GM12878 (cell line): ENCODE measurements around the gene FRAS1. TPM values are rescaled to one million over a fixed set of nuclear protein-coding genes. Genes with fewer than 3 reads are reported as not detected.

Experiments used
- ATAC-seq: fragments of 200-7000 bp; cut with Tn5 transposase; 3 replicates; pipeline ENCODE4 v1.9.1; 2020; ENCODE audit warnings: mild to moderate bottlenecking, moderate library complexity
- BruUV-seq: library from RNA; stranded (reverse); fragments of 400-500 nt; replicated peaks from 2 replicates; lab custom pipeline; 2021; lab: Mats Ljungman, UMichigan
- CTCF ChIA-PET: fragments of 300-600 bp; sonication (Branson Sonifier 250); formaldehyde crosslinking; extraction: SDS; loops from one replicate; lab custom pipeline; 2021; ENCODE audit warnings: inconsistent platforms; lab: Yijun Ruan, JAX
- POLR2A ChIA-PET: fragments of 350-600 bp; formaldehyde crosslinking; extraction: SDS; loops from one replicate; lab custom pipeline; 2021; ENCODE audit warnings: inconsistent platforms; lab: Charles Lee
- RAD21 ChIA-PET: fragments of 300-600 bp; sonication (Branson Sonifier 250); formaldehyde crosslinking; loops from one replicate; lab custom pipeline; 2023; ENCODE audit warnings: antibody characterized with exemption; ENCODE audit not compliant: unreplicated experiment; lab: Charles Lee
- SMC1A ChIA-PET: fragments of 300-600 bp; sonication (Branson Sonifier 250); formaldehyde crosslinking; loops from one replicate; lab custom pipeline; 2023; ENCODE audit not compliant: unreplicated experiment, uncharacterized antibody; lab: Charles Lee
- DNase-seq: peaks from one replicate; pipeline ENCODE4 v3.0.0-alpha.2; 2011; ENCODE audit warnings: low read depth, low spot score
- FAIRE-seq: peaks from 3 replicates; lab custom pipeline; 2011; peaks lifted over from hg19 to GRCh38; lab: Jason Lieb, UNC
- H2AFZ ChIP-seq: 2 replicates; pipeline ENCODE4 v1.6.0; 2011; ENCODE audit warnings: low read depth, low read length, control low read depth; ENCODE audit not compliant: control insufficient read depth
- H3K27ac ChIP-seq: 2 replicates; pipeline ENCODE4 v1.5.1; 2011; ENCODE audit warnings: control low read depth; ENCODE audit not compliant: control insufficient read depth, insufficient read depth
- H3K27me3 ChIP-seq, 2 experiments: replicated peaks in 1 of 2; 2 replicates each; pipeline versions ENCODE4 v1.6.0 to v1.6.1; 2011; ENCODE audit warnings: low read length in 1 of 2; ENCODE audit not compliant: control insufficient read depth in 2 of 2, insufficient read depth in 2 of 2
- H3K36me3 ChIP-seq, 2 experiments: 2 replicates each; pipeline ENCODE4 v1.5.1; 2011; ENCODE audit warnings: low read length in 1 of 2; ENCODE audit not compliant: control insufficient read depth in 2 of 2, insufficient read depth in 2 of 2
- H3K4me1 ChIP-seq: 2 replicates; pipeline ENCODE4 v1.6.1; 2011; ENCODE audit warnings: mild to moderate bottlenecking, low read length, moderate library complexity, mixed read lengths; ENCODE audit not compliant: control insufficient read depth, insufficient read depth
- H3K4me2 ChIP-seq: 2 replicates; pipeline ENCODE4 v1.6.0; 2011; ENCODE audit warnings: control low read depth; ENCODE audit not compliant: control insufficient read depth, insufficient read depth
- H3K4me3 ChIP-seq: fragments of 200-600 bp; sonication (generic); 2 replicates; pipeline ENCODE4 v1.5.1; 2016
- H3K79me2 ChIP-seq: 2 replicates; pipeline ENCODE4 v1.6.0; 2011; ENCODE audit warnings: low read length; ENCODE audit not compliant: control insufficient read depth, insufficient read depth
- H3K9ac ChIP-seq: 2 replicates; pipeline ENCODE4 v1.8.0; 2011; ENCODE audit warnings: low read length, control low read depth, mixed read lengths; ENCODE audit not compliant: control insufficient read depth, insufficient read depth
- H3K9me3 ChIP-seq: replicated peaks from 3 replicates; pipeline ENCODE4 v1.5.1; 2011; ENCODE audit warnings: mild to moderate bottlenecking, low read length; ENCODE audit not compliant: control insufficient read depth, insufficient read depth
- H4K20me1 ChIP-seq: 2 replicates; pipeline ENCODE4 v1.6.0; 2011; ENCODE audit not compliant: control insufficient read depth, insufficient read depth
- FOXK2 ChIP-seq: fragments of 450-650 bp; IDR thresholded peaks from 2 replicates; pipeline ENCODE4 v1.6.1; 2017; ENCODE audit warnings: mild to moderate bottlenecking, moderate library complexity
- GATAD2B ChIP-seq: fragments of 450-650 bp; conservative IDR thresholded peaks from 2 replicates; pipeline ENCODE4 v1.6.1; 2017; ENCODE audit warnings: low read depth, mild to moderate bottlenecking, moderate library complexity
- HDAC6 ChIP-seq: fragments of 200-600 bp; sonication (generic); IDR thresholded peaks from one replicate; pipeline ENCODE4 v1.8.0; 2017; ENCODE audit warnings: antibody characterized with exemption; ENCODE audit not compliant: unreplicated experiment
- RAD21 ChIP-seq: IDR thresholded peaks from 2 replicates; pipeline ENCODE4 v1.6.1; 2011; ENCODE audit warnings: mild to moderate bottlenecking, low read depth, low read length, moderate library complexity; ENCODE audit not compliant: insufficient read depth
- RUNX3 ChIP-seq: IDR thresholded peaks from 2 replicates; pipeline ENCODE4 v1.6.1; 2012; ENCODE audit warnings: low read length, inconsistent platforms
- YBX1 ChIP-seq: fragments of 450-650 bp; IDR thresholded peaks from 2 replicates; pipeline ENCODE4 v1.6.1; 2016; ENCODE audit warnings: antibody characterized with exemption
- ZNF217 ChIP-seq: fragments of 450-650 bp; IDR thresholded peaks from 2 replicates; pipeline ENCODE4 v1.6.1; 2017; ENCODE audit warnings: antibody characterized with exemption, mild to moderate bottlenecking
- ZNF274 ChIP-seq: IDR thresholded peaks from one replicate; pipeline ENCODE4 v1.8.0; 2011; ENCODE audit not compliant: insufficient read length, insufficient read depth
- ZNF384 ChIP-seq: IDR thresholded peaks from 2 replicates; pipeline ENCODE4 v1.6.1; 2012; ENCODE audit warnings: low read depth, mild to moderate bottlenecking, low read length, improper control_type of control experiment, borderline replicate concordance
- ZNF622 ChIP-seq: fragments of 450-650 bp; IDR thresholded peaks from 2 replicates; pipeline ENCODE4 v1.6.1; 2017; ENCODE audit warnings: mild to moderate bottlenecking, inconsistent platforms
- in situ Hi-C: fragments of 300-500 bp; cut with MboI; formaldehyde crosslinking; loops from 9 replicates; pipeline ENCODE4 v1.14.3; 2018; ENCODE audit warnings: mixed read lengths
- intact Hi-C: fragments of 100-400 bp; cut with micrococcal nuclease; formaldehyde crosslinking; loops from one replicate; pipeline ENCODE4 v1.14.2; 2022; ENCODE audit not compliant: unreplicated experiment
- polyA plus RNA-seq, 11 experiments: library from polyadenylated mRNA; depleted of rRNA in 4 of 11; unstranded in 6 of 11; stranded (reverse) in 5 of 11; fragments of >200 nt; fragmentation: Nextera tagmentation in 4 of 11; fragmentation: Illumina TruSeq in 1 of 11; extraction: Ambion mirVana in 4 of 11; extraction: Trizol in 1 of 11; gene quantifications; 1 replicate in 1 of 11; 2 replicates in 10 of 11; pipeline versions ENCODE4 v1.2.1 to v1.2.3, GENCODE V29; 2011 to 2016; ENCODE audit warnings: inconsistent platforms in 2 of 11, missing spikeins in 2 of 11, low read depth in 1 of 11
- total RNA-seq, 4 experiments: library from RNA; depleted of rRNA in 3 of 4; stranded (reverse); fragments of >200 nt in 3 of 4; fragmentation: Illumina TruSeq in 1 of 4; extraction: Trizol in 1 of 4; gene quantifications; 2 replicates each; pipeline versions ENCODE4 v1.2.1 to v1.2.3, GENCODE V29; 2013 to 2021
- TF ChIP-seq, protein P1 (sequence below): fragments of 450-650 bp; formaldehyde crosslinking; IDR thresholded peaks from 2 replicates; pipeline ENCODE4 v1.4.0; 2022; ENCODE audit warnings: mild to moderate bottlenecking, moderate library complexity
- TF ChIP-seq, protein P2 (sequence below): fragments of 450-650 bp; formaldehyde crosslinking; IDR thresholded peaks from 2 replicates; pipeline ENCODE4 v1.5.0; 2022; ENCODE audit warnings: mild to moderate bottlenecking, missing genetic modification characterization
- TF ChIP-seq, protein P3 (sequence below): IDR thresholded peaks from 2 replicates; pipeline ENCODE4 v1.6.1; 2012; ENCODE audit warnings: low read depth, low read length, improper control_type of control experiment
- TF ChIP-seq, protein P4 (sequence below): fragments of 450-650 bp; IDR thresholded peaks from 2 replicates; pipeline ENCODE4 v1.6.1; 2018; ENCODE audit warnings: mild to moderate bottlenecking, low read depth, moderate library complexity; ENCODE audit not compliant: partially characterized antibody

FRAS1 gene
- total and polyA plus RNA-seq, 10 of the 15 experiments (the other 5 are each of a cell fraction or from before 2014, with no cell fraction given), result 0.08 to 11.7 (median 0.20) TPM

DNA sequence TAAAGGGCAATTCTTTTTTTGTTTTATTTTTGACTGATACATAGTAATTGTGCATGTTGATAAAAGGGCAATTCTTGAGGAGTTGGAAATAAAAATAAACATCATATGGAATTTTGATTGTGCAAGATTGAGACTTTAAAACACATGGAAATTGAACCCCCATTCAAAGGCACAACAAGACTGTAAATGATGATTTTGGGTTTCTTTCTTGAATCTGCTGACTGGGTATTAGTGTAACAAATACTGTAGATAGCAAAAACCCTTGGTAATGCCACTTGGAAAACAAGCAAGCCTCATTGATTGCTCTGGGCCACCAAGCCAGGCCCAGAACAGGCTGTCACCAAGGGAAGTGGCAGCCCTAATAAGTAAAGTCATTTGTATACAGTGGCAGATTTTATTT is 421.4 kb downstream of the FRAS1 start:
- BruUV-seq, result no TSS peak

More for the DNA sequence above, 421.4 kb downstream of the FRAS1 start:
- H3K4me3 ChIP-seq, result no peak overlapping the region
- ChIA-PET SMC1A (interaction anchor here (1.0 kb wide), 1 partner anchor 10 kb away, joined by 3 read pairs; no protein-coding TSS in a partner anchor), CTCF (no interaction called here), POLR2A (no interaction called here)
- in situ Hi-C loops, result no loop called here
- H3K4me1 ChIP-seq, result no peaks in the 10 kb centered on the region
- H3K27ac ChIP-seq, result no peak overlapping the region
- H3K79me2 ChIP-seq, result no peaks in the 10 kb centered on the region
- no peak for FAIRE-seq
- no peak for DNase-seq
- intact Hi-C loops, result no loop called here
- H3K4me2 ChIP-seq, result no peak overlapping the region
- H3K9me3 ChIP-seq, result no peaks in the 10 kb centered on the region
- H3K36me3 ChIP-seq, result no peaks in the 10 kb centered on the region
- ATAC-seq, result no peak
- H4K20me1 ChIP-seq, result no peaks in the 10 kb centered on the region
- no peak overlapping the region for H2AFZ ChIP-seq
- TF ChIP-seq YBX1 (no peak), GATAD2B (no peak), ZNF622 (no peak), RUNX3 (no peak), RAD21 (no peak), ZNF384 (no peak), FOXK2 (no peak), ZNF274 (no peak), HDAC6 (no peak), ZNF217 (no peak)
- TF ChIP-seq, protein P1, sequence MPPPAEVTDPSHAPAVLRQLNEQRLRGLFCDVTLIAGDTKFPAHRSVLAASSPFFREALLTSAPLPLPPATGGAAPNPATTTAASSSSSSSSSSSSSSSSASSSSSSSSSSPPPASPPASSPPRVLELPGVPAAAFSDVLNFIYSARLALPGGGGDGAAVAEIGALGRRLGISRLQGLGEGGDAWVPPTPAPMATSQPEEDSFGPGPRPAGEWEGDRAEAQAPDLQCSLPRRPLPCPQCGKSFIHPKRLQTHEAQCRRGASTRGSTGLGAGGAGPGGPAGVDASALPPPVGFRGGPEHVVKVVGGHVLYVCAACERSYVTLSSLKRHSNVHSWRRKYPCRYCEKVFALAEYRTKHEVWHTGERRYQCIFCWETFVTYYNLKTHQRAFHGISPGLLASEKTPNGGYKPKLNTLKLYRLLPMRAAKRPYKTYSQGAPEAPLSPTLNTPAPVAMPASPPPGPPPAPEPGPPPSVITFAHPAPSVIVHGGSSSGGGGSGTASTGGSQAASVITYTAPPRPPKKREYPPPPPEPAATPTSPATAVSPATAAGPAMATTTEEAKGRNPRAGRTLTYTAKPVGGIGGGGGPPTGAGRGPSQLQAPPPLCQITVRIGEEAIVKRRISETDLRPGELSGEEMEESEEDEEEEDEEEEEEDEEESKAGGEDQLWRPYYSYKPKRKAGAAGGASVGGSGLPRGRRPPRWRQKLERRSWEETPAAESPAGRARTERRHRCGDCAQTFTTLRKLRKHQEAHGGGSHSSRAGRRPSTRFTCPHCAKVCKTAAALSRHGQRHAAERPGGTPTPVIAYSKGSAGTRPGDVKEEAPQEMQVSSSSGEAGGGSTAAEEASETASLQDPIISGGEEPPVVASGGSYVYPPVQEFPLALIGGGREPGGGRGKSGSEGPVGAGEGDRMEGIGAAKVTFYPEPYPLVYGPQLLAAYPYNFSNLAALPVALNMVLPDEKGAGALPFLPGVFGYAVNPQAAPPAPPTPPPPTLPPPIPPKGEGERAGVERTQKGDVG (CRISPR knock-in tag), result no peak
- TF ChIP-seq, protein P2, sequence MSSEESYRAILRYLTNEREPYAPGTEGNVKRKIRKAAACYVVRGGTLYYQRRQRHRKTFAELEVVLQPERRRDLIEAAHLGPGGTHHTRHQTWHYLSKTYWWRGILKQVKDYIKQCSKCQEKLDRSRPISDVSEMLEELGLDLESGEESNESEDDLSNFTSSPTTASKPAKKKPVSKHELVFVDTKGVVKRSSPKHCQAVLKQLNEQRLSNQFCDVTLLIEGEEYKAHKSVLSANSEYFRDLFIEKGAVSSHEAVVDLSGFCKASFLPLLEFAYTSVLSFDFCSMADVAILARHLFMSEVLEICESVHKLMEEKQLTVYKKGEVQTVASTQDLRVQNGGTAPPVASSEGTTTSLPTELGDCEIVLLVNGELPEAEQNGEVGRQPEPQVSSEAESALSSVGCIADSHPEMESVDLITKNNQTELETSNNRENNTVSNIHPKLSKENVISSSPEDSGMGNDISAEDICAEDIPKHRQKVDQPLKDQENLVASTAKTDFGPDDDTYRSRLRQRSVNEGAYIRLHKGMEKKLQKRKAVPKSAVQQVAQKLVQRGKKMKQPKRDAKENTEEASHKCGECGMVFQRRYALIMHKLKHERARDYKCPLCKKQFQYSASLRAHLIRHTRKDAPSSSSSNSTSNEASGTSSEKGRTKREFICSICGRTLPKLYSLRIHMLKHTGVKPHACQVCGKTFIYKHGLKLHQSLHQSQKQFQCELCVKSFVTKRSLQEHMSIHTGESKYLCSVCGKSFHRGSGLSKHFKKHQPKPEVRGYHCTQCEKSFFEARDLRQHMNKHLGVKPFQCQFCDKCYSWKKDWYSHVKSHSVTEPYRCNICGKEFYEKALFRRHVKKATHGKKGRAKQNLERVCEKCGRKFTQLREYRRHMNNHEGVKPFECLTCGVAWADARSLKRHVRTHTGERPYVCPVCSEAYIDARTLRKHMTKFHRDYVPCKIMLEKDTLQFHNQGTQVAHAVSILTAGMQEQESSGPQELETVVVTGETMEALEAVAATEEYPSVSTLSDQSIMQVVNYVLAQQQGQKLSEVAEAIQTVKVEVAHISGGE, result no peak
- TF ChIP-seq, protein P3, sequence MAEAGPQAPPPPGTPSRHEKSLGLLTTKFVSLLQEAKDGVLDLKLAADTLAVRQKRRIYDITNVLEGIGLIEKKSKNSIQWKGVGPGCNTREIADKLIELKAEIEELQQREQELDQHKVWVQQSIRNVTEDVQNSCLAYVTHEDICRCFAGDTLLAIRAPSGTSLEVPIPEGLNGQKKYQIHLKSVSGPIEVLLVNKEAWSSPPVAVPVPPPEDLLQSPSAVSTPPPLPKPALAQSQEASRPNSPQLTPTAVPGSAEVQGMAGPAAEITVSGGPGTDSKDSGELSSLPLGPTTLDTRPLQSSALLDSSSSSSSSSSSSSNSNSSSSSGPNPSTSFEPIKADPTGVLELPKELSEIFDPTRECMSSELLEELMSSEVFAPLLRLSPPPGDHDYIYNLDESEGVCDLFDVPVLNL, result no peak
- TF ChIP-seq, protein P4, sequence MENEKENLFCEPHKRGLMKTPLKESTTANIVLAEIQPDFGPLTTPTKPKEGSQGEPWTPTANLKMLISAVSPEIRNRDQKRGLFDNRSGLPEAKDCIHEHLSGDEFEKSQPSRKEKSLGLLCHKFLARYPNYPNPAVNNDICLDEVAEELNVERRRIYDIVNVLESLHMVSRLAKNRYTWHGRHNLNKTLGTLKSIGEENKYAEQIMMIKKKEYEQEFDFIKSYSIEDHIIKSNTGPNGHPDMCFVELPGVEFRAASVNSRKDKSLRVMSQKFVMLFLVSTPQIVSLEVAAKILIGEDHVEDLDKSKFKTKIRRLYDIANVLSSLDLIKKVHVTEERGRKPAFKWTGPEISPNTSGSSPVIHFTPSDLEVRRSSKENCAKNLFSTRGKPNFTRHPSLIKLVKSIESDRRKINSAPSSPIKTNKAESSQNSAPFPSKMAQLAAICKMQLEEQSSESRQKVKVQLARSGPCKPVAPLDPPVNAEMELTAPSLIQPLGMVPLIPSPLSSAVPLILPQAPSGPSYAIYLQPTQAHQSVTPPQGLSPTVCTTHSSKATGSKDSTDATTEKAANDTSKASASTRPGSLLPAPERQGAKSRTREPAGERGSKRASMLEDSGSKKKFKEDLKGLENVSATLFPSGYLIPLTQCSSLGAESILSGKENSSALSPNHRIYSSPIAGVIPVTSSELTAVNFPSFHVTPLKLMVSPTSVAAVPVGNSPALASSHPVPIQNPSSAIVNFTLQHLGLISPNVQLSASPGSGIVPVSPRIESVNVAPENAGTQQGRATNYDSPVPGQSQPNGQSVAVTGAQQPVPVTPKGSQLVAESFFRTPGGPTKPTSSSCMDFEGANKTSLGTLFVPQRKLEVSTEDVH, result no peak
- TF ChIP-seq, all 136 proteins: peak for 0
- Histone ChIP-seq H3K9ac (no peak overlapping the region), H3K27me3 (no peaks in the 10 kb centered on the region)
- RAD21 ChIA-PET, result no interaction called here
